ENCODE measurements around the gene C3orf52.

The C3orf52 gene

DNA sequence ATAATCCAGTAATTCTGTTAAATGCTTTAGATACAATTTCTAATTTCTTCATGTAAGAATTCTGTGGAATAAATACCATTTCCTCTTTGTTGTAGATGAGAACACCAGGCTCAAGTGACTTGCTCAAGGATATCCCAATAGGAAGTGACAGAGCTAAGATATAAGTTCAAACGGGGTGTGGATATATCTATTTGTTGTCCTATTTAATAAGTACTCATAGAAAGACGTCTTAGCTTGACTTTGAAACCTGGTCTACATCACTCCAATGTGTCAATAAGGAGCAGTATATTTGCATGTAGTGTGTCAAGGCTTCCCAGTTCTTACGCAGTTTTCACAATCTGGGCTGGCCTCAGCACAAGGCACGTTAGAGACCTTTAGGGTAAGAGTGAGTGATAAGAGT, 51.6 kb downstream of the C3orf52 start:
- DNase-seq, result no peak

DNA sequence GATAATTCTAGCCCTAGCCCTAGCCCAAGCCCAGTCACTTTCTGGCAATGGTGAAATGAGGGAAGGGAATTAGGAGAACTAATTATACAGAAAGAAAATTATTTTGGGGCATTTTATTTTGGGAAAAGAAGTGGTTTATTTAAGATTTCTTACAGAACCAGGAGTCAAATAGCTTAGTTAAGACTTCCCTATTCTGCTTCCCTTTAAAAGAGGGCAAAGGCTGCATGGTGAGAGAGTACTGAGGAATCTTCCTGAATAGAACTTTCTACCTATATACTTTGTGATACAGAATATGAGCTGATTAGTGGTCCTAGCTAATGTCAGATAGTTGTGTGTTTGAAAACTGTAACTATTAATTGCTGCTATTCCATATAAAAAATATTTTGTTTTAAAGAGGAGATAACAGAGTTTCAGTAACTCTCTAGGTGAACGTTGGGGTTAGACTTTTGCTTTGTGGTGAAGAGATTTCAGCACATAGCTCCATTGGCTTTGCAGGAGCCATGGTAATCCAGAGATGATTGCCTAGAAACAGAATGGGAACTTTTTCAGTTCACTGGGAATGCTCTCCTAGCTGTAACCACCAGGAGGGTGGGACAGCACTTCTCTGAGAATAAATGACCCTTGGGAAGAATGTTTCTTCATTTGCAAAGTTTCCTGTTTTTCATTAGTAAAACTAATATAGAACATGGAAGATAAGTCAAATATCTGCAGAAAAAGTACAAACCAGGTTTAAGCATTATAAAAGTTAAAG, 52.2 kb downstream of the C3orf52 start:
- DNase-seq, result no peak

DNA sequence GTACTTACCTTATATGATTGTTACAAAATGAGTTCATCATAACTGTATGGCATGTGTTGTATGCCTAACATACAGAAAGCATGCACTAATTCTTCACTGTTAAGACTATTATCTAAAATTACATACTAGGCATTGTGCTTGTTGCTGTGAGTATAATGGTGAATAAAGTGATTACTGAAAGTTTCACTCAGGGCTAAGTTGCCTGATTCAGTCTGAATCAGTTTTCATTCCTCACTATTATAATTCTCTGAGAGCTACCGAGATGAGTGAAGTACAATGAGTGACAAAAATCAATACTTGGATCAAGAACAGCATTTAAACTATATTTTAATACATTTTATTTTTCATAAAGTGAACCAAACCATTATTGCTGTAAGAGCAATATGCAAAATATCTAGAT, 54.4 kb downstream of the C3orf52 start:
- DNase-seq, result no peak

DNA sequence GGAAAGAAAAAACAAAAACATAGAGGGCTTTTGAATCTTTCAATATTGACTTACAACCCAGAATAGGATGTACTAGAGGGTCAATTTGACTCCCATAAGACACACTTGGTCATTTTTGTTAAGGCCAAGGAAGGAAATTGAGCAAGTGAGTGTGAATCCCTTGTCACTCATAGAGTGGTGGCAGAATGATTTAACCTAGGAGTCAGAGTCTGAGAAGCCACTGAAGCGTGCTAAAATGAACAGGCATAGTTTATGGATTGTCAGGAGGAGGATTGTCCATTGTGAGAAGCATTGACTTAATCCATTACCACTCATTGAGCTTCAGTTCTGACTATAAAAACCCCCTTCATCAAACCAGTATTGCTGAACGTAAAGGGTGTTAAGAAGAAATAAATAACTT, 55.1 kb downstream of the C3orf52 start:
- DNase-seq, result no peak

DNA sequence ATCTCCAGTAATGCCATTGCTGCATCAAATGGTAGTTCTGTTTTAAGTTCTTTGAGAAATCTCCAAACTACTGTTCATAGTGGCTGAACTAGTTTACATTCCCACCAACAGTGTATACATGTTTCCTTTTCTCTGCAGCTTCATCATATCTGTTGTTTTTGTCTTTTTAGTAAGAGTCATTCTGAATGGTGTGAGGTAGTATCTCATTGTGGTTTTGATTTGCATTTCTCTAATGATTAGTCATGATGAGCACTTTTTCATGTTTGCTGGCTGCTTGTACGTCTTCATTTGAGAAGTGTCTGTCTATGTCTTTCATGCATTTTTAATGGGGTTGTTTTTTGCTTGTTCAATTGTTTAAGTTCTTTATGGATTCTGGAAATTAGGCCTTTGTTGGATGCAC, 57.1 kb downstream of the C3orf52 start:
- no peak for DNase-seq

DNA sequence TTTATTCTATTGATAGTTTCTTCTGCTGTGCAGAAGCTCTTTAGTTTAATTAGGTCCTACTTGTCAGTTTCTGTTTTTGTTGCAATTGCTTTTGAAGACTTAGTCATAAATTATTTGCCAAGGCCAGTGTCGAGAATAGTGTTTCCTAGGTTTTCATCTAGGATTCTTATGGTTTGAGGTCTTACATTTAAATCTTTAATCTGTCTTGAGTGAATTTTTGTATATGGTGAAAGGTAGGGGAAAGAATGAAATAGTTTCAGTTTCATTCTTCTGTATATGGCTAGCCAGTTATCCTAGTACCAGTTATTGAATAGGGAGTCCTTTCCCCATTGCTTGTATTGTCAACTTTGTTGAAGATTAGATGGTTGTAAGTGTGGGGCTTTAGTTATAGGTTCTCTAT, 57.5 kb downstream of the C3orf52 start:
- DNase-seq, result no peak

DNA sequence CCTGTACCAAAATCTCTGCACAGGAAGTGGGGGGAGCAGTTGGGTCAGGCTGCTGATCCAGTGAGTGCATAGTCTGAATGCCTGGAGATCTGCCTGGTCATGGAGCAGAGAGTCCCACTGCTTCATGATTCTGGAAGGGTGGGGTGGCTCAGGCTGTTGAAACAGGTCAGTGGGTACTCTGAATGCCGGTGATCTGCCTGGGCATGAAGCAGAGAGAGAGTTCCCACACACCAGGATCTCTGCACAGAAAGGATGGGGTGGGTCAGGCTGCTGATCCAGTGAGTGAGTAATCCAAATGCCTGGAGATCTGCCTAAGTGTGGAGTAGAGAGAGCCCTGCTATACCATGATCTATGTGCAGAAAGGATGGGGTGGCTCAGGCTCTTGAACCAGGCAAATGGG, 62.9 kb downstream of the C3orf52 start:
- DNase-seq, result no peak

DNA sequence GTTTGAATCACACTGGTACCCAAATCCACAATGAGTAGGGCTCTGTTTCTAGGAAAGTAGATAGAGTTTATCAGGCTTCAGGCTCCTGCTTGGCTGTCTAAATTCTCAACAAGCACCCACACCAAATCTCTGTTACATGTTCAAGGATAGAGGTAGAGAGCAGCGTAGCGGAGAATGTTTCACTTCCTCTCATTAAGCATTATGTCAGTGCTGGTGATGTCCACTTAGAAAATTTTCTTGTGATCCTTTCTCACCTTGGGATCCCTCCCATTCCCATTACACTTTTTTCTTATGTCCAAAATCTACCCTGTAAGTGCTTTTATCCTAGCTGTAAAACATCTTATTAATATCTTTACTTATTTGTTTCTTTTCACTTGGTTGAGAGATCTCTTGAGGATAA, 81.6 kb downstream of the C3orf52 start:
- DNase-seq, result no peak

All from SIG-M5 (cell line).